ENCODE data around the gene KIAA0825.

The KIAA0825 gene

GRCh38 chr5:94266170-94266569 is 352.2 kb downstream of the KIAA0825 start:
- no peak for TF ChIP-seq CTCF (IDR thresholded peaks at IDR 0.05)

- TF ChIP-seq CTCF (IDR thresholded peaks at IDR 0.05): no peak
Measured at GRCh38 chr5:94263068-94263467, 355.3 kb downstream of the KIAA0825 start.

GRCh38 chr5:94260096-94260495 is 358.3 kb downstream of the KIAA0825 start:
- no peak for TF ChIP-seq CTCF (IDR thresholded peaks at IDR 0.05)

- TF ChIP-seq CTCF (IDR thresholded peaks at IDR 0.05): no peak; the same call in 1 of the 2 replicates
Measured at GRCh38 chr5:94254214-94254613, 364.2 kb downstream of the KIAA0825 start.

- no peak for TF ChIP-seq CTCF (IDR thresholded peaks at IDR 0.05)
Measured at GRCh38 chr5:94250985-94251384, 367.4 kb downstream of the KIAA0825 start.

GRCh38 chr5:94249430-94249829 is 369.0 kb downstream of the KIAA0825 start:
- TF ChIP-seq CTCF (IDR thresholded peaks at IDR 0.05): no peak

- TF ChIP-seq CTCF (IDR thresholded peaks at IDR 0.05): no peak
Measured at GRCh38 chr5:94248175-94248875, 370.1 kb downstream of the KIAA0825 start.

- TF ChIP-seq CTCF (IDR thresholded peaks at IDR 0.05): no peak
Measured at GRCh38 chr5:94245608-94246007, 372.8 kb downstream of the KIAA0825 start.
